Measurements from ENCODE around the gene ALOX5AP. TPM values are rescaled to one million over a fixed set of nuclear protein-coding genes. Genes with fewer than 3 reads are reported as not detected.

ALOX5AP gene
- total and polyA plus RNA-seq, 2 experiments from 2014 or later: 3.3 to 17.2 TPM

GRCh38 chr13:30773561-30773960, 38.2 kb downstream of the ALOX5AP start:
- H3K9me3 ChIP-seq (ENCODE audit: low read depth): no peaks in the 10 kb centered on the region
- no peak overlapping the region for H3K4me3 ChIP-seq
- H3K36me3 ChIP-seq (replicated peaks; ENCODE audit: insufficient read depth, low read depth): no peaks in the 10 kb centered on the region
- no peaks in the 10 kb centered on the region for H3K9me2 ChIP-seq (replicated peaks; ENCODE audit: insufficient read depth)
- TF ChIP-seq EZH2 (IDR thresholded peaks at IDR 0.05; ENCODE audit: borderline replicate concordance) (no peak), CTCF (IDR thresholded peaks at IDR 0.05; ENCODE audit: poor library complexity) (no peak), EZH2phosphoT487 (IDR thresholded peaks at IDR 0.05; ENCODE audit: low read depth, severe bottlenecking, unreplicated experiment) (no peak)
- H2AFZ ChIP-seq: no peak overlapping the region
- no peaks in the 10 kb centered on the region for H4K20me1 ChIP-seq (ENCODE audit: insufficient read depth, poor library complexity, severe bottlenecking)
- no peaks in the 10 kb centered on the region for H3K27me3 ChIP-seq
- no peak overlapping the region for H3K27ac ChIP-seq
- no peaks in the 10 kb centered on the region for H3K79me2 ChIP-seq
- H3K4me2 ChIP-seq: no peak overlapping the region
- no peaks in the 10 kb centered on the region for H3K4me1 ChIP-seq (ENCODE audit: insufficient read depth)
- no peak for DNase-seq (ENCODE audit: low spot score)

- no peak for DNase-seq (ENCODE audit: low spot score)
- TF ChIP-seq CTCF (IDR thresholded peaks at IDR 0.05; ENCODE audit: poor library complexity) (no peak), EZH2phosphoT487 (IDR thresholded peaks at IDR 0.05; ENCODE audit: low read depth, severe bottlenecking, unreplicated experiment) (no peak), EZH2 (IDR thresholded peaks at IDR 0.05; ENCODE audit: borderline replicate concordance) (no peak)
- H3K9me2 ChIP-seq (replicated peaks; ENCODE audit: insufficient read depth): no peaks in the 10 kb centered on the region
- no peaks in the 10 kb centered on the region for H3K4me1 ChIP-seq (ENCODE audit: insufficient read depth)
- WGBS (ENCODE audit: low lambda C conversion rate, missing lambda C conversion rate): 93% methylated on average over 8 of the region's 8 CpGs
- no peak overlapping the region for H3K4me2 ChIP-seq
- no peaks in the 10 kb centered on the region for H3K9me3 ChIP-seq (ENCODE audit: low read depth)
- H3K36me3 ChIP-seq (replicated peaks; ENCODE audit: insufficient read depth, low read depth): no peaks in the 10 kb centered on the region
- H4K20me1 ChIP-seq (ENCODE audit: insufficient read depth, poor library complexity, severe bottlenecking): no peaks in the 10 kb centered on the region
- H3K27me3 ChIP-seq: no peaks in the 10 kb centered on the region
- no peak overlapping the region for H3K4me3 ChIP-seq
- H3K27ac ChIP-seq: no peak overlapping the region
- no peaks in the 10 kb centered on the region for H3K79me2 ChIP-seq
- H2AFZ ChIP-seq: no peak overlapping the region
Measured at GRCh38 chr13:30774214-30774730, 38.9 kb downstream of the ALOX5AP start.

GRCh38 chr13:30776661-30777060, 41.3 kb downstream of the ALOX5AP start:
- Histone ChIP-seq H3K27me3 (no peaks in the 10 kb centered on the region), H3K27ac (no peak overlapping the region), H2AFZ (no peak overlapping the region), H4K20me1 (ENCODE audit: insufficient read depth, poor library complexity, severe bottlenecking) (no peaks in the 10 kb centered on the region), H3K4me2 (no peak overlapping the region), H3K36me3 (replicated peaks; ENCODE audit: insufficient read depth, low read depth) (no peaks in the 10 kb centered on the region), H3K9me2 (replicated peaks; ENCODE audit: insufficient read depth) (no peaks in the 10 kb centered on the region), H3K4me1 (ENCODE audit: insufficient read depth) (no peaks in the 10 kb centered on the region), H3K79me2 (no peaks in the 10 kb centered on the region), H3K9me3 (ENCODE audit: low read depth) (no peaks in the 10 kb centered on the region), H3K4me3 (no peak overlapping the region)
- no peak for DNase-seq (ENCODE audit: low spot score)
- TF ChIP-seq EZH2phosphoT487 (IDR thresholded peaks at IDR 0.05; ENCODE audit: low read depth, severe bottlenecking, unreplicated experiment) (no peak), CTCF (IDR thresholded peaks at IDR 0.05; ENCODE audit: poor library complexity) (no peak), EZH2 (IDR thresholded peaks at IDR 0.05; ENCODE audit: borderline replicate concordance) (no peak)
- WGBS (ENCODE audit: low lambda C conversion rate, missing lambda C conversion rate): 94% methylated on average over 2 of the region's 2 CpGs

GRCh38 chr13:30779016-30779415, 43.7 kb downstream of the ALOX5AP start:
- Histone ChIP-seq H3K27me3 (no peaks in the 10 kb centered on the region), H3K36me3 (replicated peaks; ENCODE audit: insufficient read depth, low read depth) (no peaks in the 10 kb centered on the region), H2AFZ (no peak overlapping the region), H4K20me1 (ENCODE audit: insufficient read depth, poor library complexity, severe bottlenecking) (no peaks in the 10 kb centered on the region), H3K27ac (no peak overlapping the region), H3K9me2 (replicated peaks; ENCODE audit: insufficient read depth) (no peaks in the 10 kb centered on the region), H3K4me3 (no peak overlapping the region), H3K79me2 (no peaks in the 10 kb centered on the region), H3K4me1 (ENCODE audit: insufficient read depth) (no peaks in the 10 kb centered on the region), H3K4me2 (no peak overlapping the region), H3K9me3 (ENCODE audit: low read depth) (no peaks in the 10 kb centered on the region)
- no peak for DNase-seq (ENCODE audit: low spot score)
- WGBS (ENCODE audit: low lambda C conversion rate, missing lambda C conversion rate): 78% methylated on average over 5 of the region's 5 CpGs
- no peak for TF ChIP-seq EZH2phosphoT487 (IDR thresholded peaks at IDR 0.05; ENCODE audit: low read depth, severe bottlenecking, unreplicated experiment)
- no peak for TF ChIP-seq EZH2 (IDR thresholded peaks at IDR 0.05; ENCODE audit: borderline replicate concordance)
- TF ChIP-seq CTCF (IDR thresholded peaks at IDR 0.05; ENCODE audit: poor library complexity): no peak
